HepG2 (cell line): ENCODE data around the gene ACACB. TPM values are rescaled to one million over a fixed set of nuclear protein-coding genes. Genes with fewer than 3 reads are reported as not detected.

ENCODE experiments used
- DNMT1 ChIP-seq: sonication (generic); formaldehyde crosslinking; IDR thresholded peaks from 2 replicates; pipeline ENCODE4 v1.5.1; 2020; ENCODE audit warnings: mild to moderate bottlenecking, missing genetic modification reagents
- ETV5 ChIP-seq: IDR thresholded peaks from 2 replicates; pipeline ENCODE4 v1.6.1; 2018; ENCODE audit warnings: missing biosample characterization, missing genetic modification reagents, inconsistent platforms, borderline replicate concordance
- GMEB1 ChIP-seq: sonication (generic); formaldehyde crosslinking; IDR thresholded peaks from 2 replicates; pipeline ENCODE4 v1.5.1; 2020; ENCODE audit warnings: missing genetic modification reagents, mild to moderate bottlenecking, borderline replicate concordance
- KAT7 ChIP-seq: IDR thresholded peaks from 2 replicates; pipeline ENCODE4 v1.6.1; 2018; ENCODE audit warnings: borderline replicate concordance, missing compliant biosample characterization
- KLF12 ChIP-seq: sonication (generic); formaldehyde crosslinking; IDR thresholded peaks from 2 replicates; pipeline ENCODE4 v1.4.0; 2020; ENCODE audit warnings: missing genetic modification reagents, borderline replicate concordance
- PHF20 ChIP-seq: sonication (generic); formaldehyde crosslinking; IDR thresholded peaks from 2 replicates; pipeline ENCODE4 v1.5.0; 2020; ENCODE audit warnings: mild to moderate bottlenecking, missing genetic modification reagents
- ZBTB39 ChIP-seq: sonication (generic); formaldehyde crosslinking; IDR thresholded peaks from 2 replicates; pipeline ENCODE4 v1.5.0; 2020; ENCODE audit warnings: missing genetic modification reagents
- ZBTB40 ChIP-seq, 2 experiments: fragments of 450-650 bp in 1 of 2; sonication (generic) in 1 of 2; formaldehyde crosslinking in 1 of 2; IDR thresholded peaks; 2 replicates each; pipeline versions ENCODE4 v1.6.1 to v1.8.0; 2016 to 2022; ENCODE audit warnings: antibody characterized with exemption in 1 of 2, mild to moderate bottlenecking in 1 of 2, missing genetic modification reagents in 1 of 2
- ZFY ChIP-seq: sonication (generic); formaldehyde crosslinking; IDR thresholded peaks from 2 replicates; pipeline ENCODE4 v1.4.0; 2020; ENCODE audit warnings: missing genetic modification reagents
- ZNF296 ChIP-seq: sonication (generic); formaldehyde crosslinking; conservative IDR thresholded peaks from 2 replicates; pipeline ENCODE4 v1.5.0; 2020; ENCODE audit warnings: mild to moderate bottlenecking, missing genetic modification reagents
- ZNF337 ChIP-seq: sonication (generic); formaldehyde crosslinking; IDR thresholded peaks from 2 replicates; pipeline ENCODE4 v1.5.1; 2020; ENCODE audit warnings: missing genetic modification reagents, low read depth, mild to moderate bottlenecking, borderline replicate concordance
- ZNF543 ChIP-seq: sonication (generic); formaldehyde crosslinking; IDR thresholded peaks from 2 replicates; pipeline ENCODE4 v1.4.0; 2020; ENCODE audit warnings: mild to moderate bottlenecking, missing genetic modification reagents
- ZNF740 ChIP-seq: sonication (generic); formaldehyde crosslinking; IDR thresholded peaks from 2 replicates; pipeline ENCODE4 v1.4.0; 2020; ENCODE audit warnings: missing genetic modification reagents
- ZNF773 ChIP-seq: sonication (generic); formaldehyde crosslinking; IDR thresholded peaks from 2 replicates; pipeline ENCODE4 v1.4.0; 2020; ENCODE audit warnings: missing genetic modification reagents, borderline replicate concordance
- ZNF788 ChIP-seq: sonication (generic); formaldehyde crosslinking; IDR thresholded peaks from 2 replicates; pipeline ENCODE4 v1.5.0; 2020; ENCODE audit warnings: mild to moderate bottlenecking, missing genetic modification reagents, borderline replicate concordance
- polyA plus RNA-seq, 8 experiments: library from polyadenylated mRNA; depleted of rRNA in 3 of 8; stranded (reverse) in 7 of 8; unstranded in 1 of 8; fragments of >200 nt; fragmentation: Illumina TruSeq in 4 of 8; extraction: Trizol in 4 of 8; gene quantifications; 2 replicates each; pipeline versions ENCODE4 v1.2.1 to v1.2.3, GENCODE V29; 2011 to 2016; ENCODE audit warnings: low read depth in 4 of 8, missing spikeins in 1 of 8, mixed read lengths in 1 of 8; ENCODE audit not compliant: insufficient read depth in 1 of 8
- total RNA-seq, 5 experiments: library from RNA; depleted of rRNA; stranded (reverse); fragments of >200 nt; fragmentation: Illumina TruSeq; extraction: Trizol; gene quantifications; 2 replicates each; pipeline ENCODE4 v1.2.3, GENCODE V29; 2016; ENCODE audit warnings: low read depth in 1 of 5

ACACB gene
- total and polyA plus RNA-seq, 2 of the 13 experiments (the other 11 are each of a cell fraction or from before 2014, with no cell fraction given), result 6.2 to 8.6 TPM

- TF ChIP-seq ZNF773 (CRISPR knock-in tag) (peak; percentile 22; the same call in 1 of the 2 replicates), ETV5 (CRISPR knock-in tag) (0 out of 2 replicates have a peak, but pooled peaks have one; percentile 21), PHF20 (peak; percentile 69), ZFY (CRISPR knock-in tag) (peak; percentile 79), GMEB1 (CRISPR knock-in tag) (0 out of 2 replicates have a peak, but pooled peaks have one; percentile 12), ZNF788 (0 out of 2 replicates have a peak, but pooled peaks have one; percentile 57), DNMT1 (CRISPR knock-in tag) (no peak), ZNF296 (0 out of 2 replicates have a peak, but pooled peaks have one; percentile 34), ZNF337 (CRISPR knock-in tag) (no peak), ZBTB40 (IDR thresholded peaks at IDR 0.05) (no peak), ZBTB40 (CRISPR knock-in tag; IDR thresholded peaks at IDR 0.05) (0 out of 2 replicates have a peak, but pooled peaks have one; percentile 23), ZBTB39 (CRISPR knock-in tag) (0 out of 2 replicates have a peak, but pooled peaks have one; percentile 57), ZNF543 (CRISPR knock-in tag) (peak; percentile 28; the same call in 1 of the 2 replicates), KLF12 (CRISPR knock-in tag) (peak; percentile 15; the same call in 1 of the 2 replicates), KAT7 (CRISPR knock-in tag) (peak; percentile 51; the same call in 1 of the 2 replicates), ZNF740 (0 out of 2 replicates have a peak, but pooled peaks have one; percentile 53)
Observed at GRCh38 chr12:109098183-109098604, 18.2 kb upstream of the ACACB start (continued).
